Naive B cell (primary cell): ENCODE results near the gene OCIAD1. TPM values are rescaled to one million over a fixed set of nuclear protein-coding genes. Genes with fewer than 3 reads are reported as not detected.
A peak's percentile ranks its signal among the peaks of the same experiment; 100 is the strongest.

Experiments
- ATAC-seq, 2 donors: fragments of 150-1000 bp; cut with Tn5 transposase; 2 replicates each; pipeline ENCODE4 v1.10.0; 2021; ENCODE audit warnings: low read depth in 2 of 2, mild to moderate bottlenecking in 2 of 2, moderate library complexity in 2 of 2
- DNase-seq: peaks from one replicate; pipeline ENCODE4 v3.0.0; 2022
- H3K27ac Mint-ChIP-seq, 6 donors: one replicate each; pipeline ENCODE4 v1.8.0; 2020 to 2022; ENCODE audit warnings: mild to moderate bottlenecking in 6 of 6, mixed read lengths in 6 of 6, moderate library complexity in 5 of 6, inconsistent platforms in 2 of 6
- H3K27me3 Mint-ChIP-seq, 3 donors: one replicate each; pipeline ENCODE4 v1.8.0; 2021 to 2022; ENCODE audit warnings: mixed read lengths in 3 of 3, mild to moderate bottlenecking in 1 of 3
- H3K36me3 Mint-ChIP-seq, 2 donors: one replicate each; pipeline ENCODE4 v1.8.0; 2020 to 2022; ENCODE audit warnings: mixed read lengths in 2 of 2, inconsistent platforms in 1 of 2, mild to moderate bottlenecking in 1 of 2
- H3K4me1 Mint-ChIP-seq, 3 donors: one replicate each; pipeline ENCODE4 v1.8.0; 2020 to 2022; ENCODE audit warnings: mixed read lengths in 3 of 3, inconsistent platforms in 1 of 3, mild to moderate bottlenecking in 1 of 3, moderate library complexity in 1 of 3
- H3K4me3 Mint-ChIP-seq, 8 donors: one replicate each; pipeline ENCODE4 v1.8.0; 2020 to 2022; ENCODE audit warnings: mild to moderate bottlenecking in 8 of 8, mixed read lengths in 8 of 8, moderate library complexity in 8 of 8, inconsistent platforms in 2 of 8
- H3K9me3 Mint-ChIP-seq, 7 donors: one replicate each; pipeline ENCODE4 v1.8.0; 2020 to 2022; ENCODE audit warnings: mixed read lengths in 7 of 7, mild to moderate bottlenecking in 5 of 7, inconsistent platforms in 2 of 7, moderate library complexity in 1 of 7
- polyA plus RNA-seq, 6 donors: library from polyadenylated mRNA; unstranded; fragments of 300-500 nt; fragmentation: Illumina TruSeq; gene quantifications; one replicate each; pipeline ENCODE4 v1.2.3, GENCODE V29; 2021; ENCODE audit warnings: low read depth in 6 of 6

OCIAD1 gene
- polyA plus RNA-seq, 6 donors from 2014 or later, result 190 to 222 (median 202) TPM

DNA sequence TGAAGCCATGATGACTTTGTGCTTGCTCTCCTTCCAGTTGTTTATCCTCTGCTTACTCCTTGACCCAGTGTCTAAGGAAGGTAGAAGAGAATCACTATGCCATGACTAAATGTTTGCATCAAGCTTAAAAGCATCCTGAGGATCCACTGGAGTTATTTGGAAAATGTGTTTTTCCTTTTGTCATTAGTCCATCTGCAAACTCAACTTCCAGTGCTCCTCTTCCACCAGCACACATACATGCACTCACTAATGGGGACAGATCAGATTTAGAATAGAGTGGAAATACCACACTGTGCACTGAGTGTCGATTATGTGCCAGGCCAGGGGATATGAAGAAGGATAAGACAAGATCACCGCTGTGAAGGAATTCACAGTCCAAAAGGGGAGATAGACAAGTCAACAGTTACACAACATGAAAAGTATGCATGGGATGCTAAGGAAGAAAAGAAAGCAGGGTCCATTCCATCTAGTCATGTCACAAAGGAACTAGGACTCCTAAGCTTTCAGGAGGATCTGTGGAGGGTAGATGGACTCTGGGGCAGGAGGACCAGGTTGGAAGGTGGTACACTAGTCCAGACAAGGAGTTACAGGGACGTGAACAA is 73.8 kb downstream of the OCIAD1 start:
- peak overlapping the region; percentile 2 to 93 (median 38) for H3K27ac Mint-ChIP-seq
- DNase-seq (no peak), ATAC-seq (no peak)
- H3K27me3 Mint-ChIP-seq, result no peaks in the 10 kb centered on the region
- H3K36me3 Mint-ChIP-seq, result peaks cover 7 to 22% of the 10 kb centered on the region in 2 donors
- H3K9me3 Mint-ChIP-seq, result no peaks in the 10 kb centered on the region
- peaks cover 38 to 42% (median 40%) of the 10 kb centered on the region in 3 donors for H3K4me1 Mint-ChIP-seq
- H3K4me3 Mint-ChIP-seq, result peak overlapping the region; percentile 58 to 94 (median 90)

DNA sequence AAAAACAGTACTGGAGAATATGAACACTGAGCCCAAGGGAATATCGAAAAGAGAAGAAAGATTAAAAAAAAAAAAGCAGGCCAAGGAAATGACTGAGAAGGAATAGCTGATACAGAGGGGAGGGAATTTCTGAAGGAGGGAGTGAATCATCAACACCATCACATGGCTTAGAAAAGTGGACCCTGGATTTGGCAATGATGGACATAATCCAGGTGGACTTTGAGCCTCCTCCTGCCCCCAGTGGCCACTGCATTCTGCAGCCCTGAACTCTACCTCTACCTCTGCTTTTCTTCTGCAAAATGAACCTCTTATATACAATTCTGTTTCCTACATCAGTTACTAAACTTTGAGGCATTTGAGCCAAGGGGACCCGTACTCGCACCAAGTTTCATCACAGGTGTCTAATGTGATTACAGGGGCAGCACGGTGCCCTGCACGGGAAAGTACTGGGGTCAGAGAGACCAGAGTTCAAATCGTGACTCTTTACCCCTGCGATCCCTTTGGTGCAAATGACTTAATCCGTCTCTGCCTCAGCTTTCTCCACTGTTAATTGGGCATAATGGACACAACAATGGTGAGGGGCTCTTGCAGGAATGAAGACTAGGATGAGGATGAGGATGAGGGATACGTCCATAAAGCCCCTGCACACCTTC is 74.6 kb downstream of the OCIAD1 start:
- no peaks in the 10 kb centered on the region for H3K27me3 Mint-ChIP-seq

DNA sequence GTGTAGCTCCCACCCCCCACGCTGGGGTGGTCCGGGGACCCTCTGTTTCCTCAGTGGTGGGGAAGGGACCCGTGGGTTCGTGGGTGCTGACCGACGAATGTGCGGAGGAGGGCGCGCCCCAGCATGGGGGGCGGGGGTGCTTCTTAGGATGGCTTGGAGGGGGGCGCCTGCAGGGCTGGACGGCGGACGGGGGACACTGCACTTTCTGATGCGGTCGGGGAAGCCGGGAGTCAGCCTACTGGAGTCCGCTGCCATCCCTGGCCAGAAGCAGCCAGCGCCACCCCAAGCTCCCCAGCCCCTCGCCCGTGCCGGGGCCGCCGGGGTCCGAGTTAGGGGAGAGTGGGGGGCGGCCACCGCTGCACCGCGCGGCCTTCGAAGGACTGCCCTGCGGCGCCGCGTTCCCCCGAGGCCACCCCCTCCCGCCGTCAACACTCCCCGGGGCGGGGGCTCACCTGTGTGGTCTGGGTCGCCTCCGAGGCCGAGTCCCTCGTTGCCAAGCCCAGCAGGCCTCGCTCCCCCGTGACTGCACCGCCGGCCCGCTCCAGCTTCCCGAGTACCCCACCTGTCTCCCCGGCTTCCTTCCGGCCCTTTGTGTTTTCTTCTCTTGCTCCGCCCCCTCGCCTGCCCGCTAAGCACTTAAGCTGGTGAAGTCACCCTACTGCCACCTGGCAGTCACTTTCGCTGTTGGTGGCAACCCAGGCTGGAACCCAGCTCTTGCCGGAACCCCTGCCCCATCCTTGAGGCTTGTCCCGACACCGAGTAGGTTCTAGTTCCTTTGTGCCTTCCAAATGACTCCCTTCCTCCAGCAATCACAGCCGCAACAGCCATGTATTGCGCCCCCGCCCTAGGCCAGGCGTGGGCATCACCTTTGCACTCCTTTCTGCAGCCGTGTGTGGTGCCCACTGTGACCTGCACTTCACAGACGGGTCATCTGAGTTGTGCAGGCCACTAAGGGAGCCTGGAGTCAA is 75.6 kb downstream of the OCIAD1 start, which contains the start of gene OCIAD2:
TSS of gene OCIAD2 (minus strand) at position 569 of the 968 bp plus-strand sequence. CDS start 2,225 bp downstream, outside the sequence.
- H3K9me3 Mint-ChIP-seq, result no peaks in the 10 kb centered on the region
- DNase-seq (peak; percentile 81), ATAC-seq (peak; percentile 97 to 98)
- H3K4me1 Mint-ChIP-seq, result peaks cover 29 to 35% (median 31%) of the 10 kb centered on the region in 3 donors
- H3K27me3 Mint-ChIP-seq, result no peaks in the 10 kb centered on the region
- peak within 1 kb of the TSS; percentile 90 to 98 (median 95) for H3K4me3 Mint-ChIP-seq
- peaks cover 4 to 22% of the 10 kb centered on the region in 2 donors for H3K36me3 Mint-ChIP-seq
- peak within 1 kb of the TSS; percentile 79 to 97 (median 96) for H3K27ac Mint-ChIP-seq

More for the DNA sequence above, 74.6 kb downstream of the OCIAD1 start:
- ATAC-seq (no peak), DNase-seq (no peak)
- peaks cover 35 to 36% (median 35%) of the 10 kb centered on the region in 3 donors for H3K4me1 Mint-ChIP-seq
- peaks cover 4 to 22% of the 10 kb centered on the region in 2 donors for H3K36me3 Mint-ChIP-seq
- no peaks in the 10 kb centered on the region for H3K9me3 Mint-ChIP-seq
- peak overlapping the region; percentile 86 to 96 (median 90) for H3K4me3 Mint-ChIP-seq
- H3K27ac Mint-ChIP-seq, result peak overlapping the region; percentile 7 to 93 (median 90)

DNA sequence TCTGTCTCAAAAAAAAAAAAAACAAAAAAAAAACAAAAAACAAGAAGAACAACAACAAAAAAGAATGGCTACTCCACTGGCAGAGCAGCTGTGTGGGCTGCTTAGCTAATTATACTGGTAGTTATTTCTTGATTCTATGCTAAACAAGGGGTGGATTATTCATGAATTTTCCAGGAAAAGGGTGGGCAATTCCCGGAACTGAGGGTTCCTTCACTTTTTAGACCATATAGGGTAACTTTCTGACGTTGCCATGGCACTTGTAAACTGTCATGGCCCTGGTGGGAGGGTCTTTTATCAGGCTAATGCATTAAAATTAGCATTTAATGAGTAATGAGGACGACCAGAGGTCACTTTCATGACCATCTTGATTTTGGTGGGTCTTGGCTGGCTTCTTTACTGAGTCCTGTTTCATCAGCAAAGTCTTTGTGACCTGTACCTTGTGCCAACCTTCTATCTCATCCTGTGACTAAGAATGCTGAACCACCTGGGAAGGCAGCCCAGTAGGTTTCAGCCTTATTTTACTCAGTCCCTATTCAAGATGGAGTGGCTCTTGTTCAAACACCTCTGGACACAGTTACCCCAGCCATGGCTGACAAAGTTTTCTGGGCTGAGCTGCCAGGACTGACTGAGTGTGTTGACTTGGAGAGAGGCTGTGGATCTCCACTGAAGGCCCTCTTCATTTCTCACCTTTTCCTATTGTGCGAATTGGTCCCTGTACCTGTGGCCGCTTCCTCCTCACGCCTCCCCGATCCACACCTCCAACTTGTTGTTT is 77.0 kb downstream of the OCIAD1 start:
- ATAC-seq (no peak), DNase-seq (no peak)
- peak overlapping the region in 4 of 6 donors; percentile 56 to 97 (median 84) for H3K27ac Mint-ChIP-seq
- H3K27me3 Mint-ChIP-seq, result peaks cover 5 to 6% (median 6%) of the 10 kb centered on the region in 3 donors
- H3K4me1 Mint-ChIP-seq, result peaks cover 26 to 35% (median 30%) of the 10 kb centered on the region in 3 donors
- H3K36me3 Mint-ChIP-seq, result peaks cover 0 to 11% of the 10 kb centered on the region in 2 donors
- H3K4me3 Mint-ChIP-seq, result peak overlapping the region in 7 of 8 donors; percentile 12 to 94 (median 59)
- H3K9me3 Mint-ChIP-seq, result no peaks in the 10 kb centered on the region

DNA sequence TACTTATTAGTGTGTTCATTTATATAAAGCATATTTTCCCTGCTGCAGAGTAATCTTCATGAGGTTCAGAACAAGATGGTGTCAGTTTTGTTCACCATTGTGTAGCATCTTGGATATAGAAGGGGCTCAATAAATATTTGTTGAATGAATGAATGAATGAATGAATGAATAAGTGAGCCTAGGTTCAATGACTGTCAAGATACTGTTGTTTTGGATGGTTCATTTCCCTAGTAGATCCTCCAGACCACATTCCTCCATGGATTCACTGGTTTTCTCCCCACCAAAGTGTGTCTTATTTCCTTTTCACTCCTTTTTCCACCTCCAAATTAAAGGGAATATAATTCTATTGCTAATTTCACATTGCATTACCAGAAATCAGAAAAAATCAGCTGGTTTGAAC is 77.8 kb downstream of the OCIAD1 start:
- peaks cover 5 to 8% (median 6%) of the 10 kb centered on the region in 3 donors for H3K27me3 Mint-ChIP-seq
- H3K4me1 Mint-ChIP-seq, result peaks cover 26 to 35% (median 28%) of the 10 kb centered on the region in 3 donors
- peak overlapping the region in 3 of 8 donors; percentile 12 to 72 (median 71) for H3K4me3 Mint-ChIP-seq
- H3K9me3 Mint-ChIP-seq, result no peaks in the 10 kb centered on the region
- DNase-seq (no peak), ATAC-seq (no peak)
- peak overlapping the region in 3 of 6 donors; percentile 56 to 85 (median 83) for H3K27ac Mint-ChIP-seq
- peaks cover 0 to 8% of the 10 kb centered on the region in 2 donors for H3K36me3 Mint-ChIP-seq

DNA sequence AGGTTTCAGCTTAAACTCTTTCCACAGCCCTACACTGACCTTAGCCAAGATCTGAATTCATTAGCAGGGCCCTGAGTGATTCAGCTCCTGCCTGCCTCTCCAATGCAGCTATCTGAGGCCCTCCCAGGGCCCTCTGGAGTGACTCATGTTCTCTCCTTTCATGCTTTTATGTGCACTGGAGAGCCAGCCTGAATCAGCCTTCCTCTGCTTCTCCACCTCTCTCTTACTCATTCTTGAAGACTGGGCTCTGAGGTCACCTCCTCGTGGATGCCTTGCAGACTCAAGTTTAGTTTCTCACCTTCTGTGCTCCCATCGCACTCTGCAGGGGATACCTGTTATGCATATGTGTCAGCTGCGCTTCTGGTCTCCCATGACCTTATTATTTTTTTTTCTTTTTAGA is 78.8 kb downstream of the OCIAD1 start:
- ATAC-seq, result no peak
- Mint-ChIP-seq H3K27ac (no peak overlapping the region), H3K36me3 (peaks cover 0 to 8% of the 10 kb centered on the region in 2 donors), H3K4me3 (no peak overlapping the region), H3K27me3 (peaks cover 5 to 8% (median 6%) of the 10 kb centered on the region in 3 donors), H3K9me3 (no peaks in the 10 kb centered on the region), H3K4me1 (peaks cover 22 to 30% (median 25%) of the 10 kb centered on the region in 3 donors)
- DNase-seq, result no peak

DNA sequence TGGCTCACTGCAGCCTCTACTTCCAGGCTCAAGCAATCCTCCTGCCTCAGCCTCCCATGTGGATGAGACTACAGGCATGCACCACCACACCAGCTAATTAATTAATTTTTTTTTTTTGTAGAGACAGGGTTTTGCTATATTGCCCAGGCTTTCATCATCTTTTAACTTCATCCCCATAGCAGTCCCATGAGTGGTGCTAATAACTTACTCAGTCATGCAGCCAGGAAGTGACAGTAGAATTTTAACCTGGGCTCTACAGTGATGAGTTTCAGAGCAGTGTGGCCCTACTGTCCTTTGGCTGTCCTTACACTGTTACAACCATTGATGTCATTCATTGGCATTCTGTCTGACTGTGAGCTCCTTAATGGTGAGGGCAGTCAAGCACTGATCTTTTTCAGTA is 79.6 kb downstream of the OCIAD1 start:
- peaks cover 5 to 8% (median 6%) of the 10 kb centered on the region in 3 donors for H3K27me3 Mint-ChIP-seq
- H3K9me3 Mint-ChIP-seq, result no peaks in the 10 kb centered on the region
- H3K4me1 Mint-ChIP-seq, result peaks cover 14 to 22% (median 17%) of the 10 kb centered on the region in 3 donors
- no peak overlapping the region for H3K27ac Mint-ChIP-seq
- no peak overlapping the region for H3K4me3 Mint-ChIP-seq
- H3K36me3 Mint-ChIP-seq, result peaks cover 0 to 8% of the 10 kb centered on the region in 2 donors
- ATAC-seq, result no peak
- DNase-seq, result no peak

Other genes with a start within 250 kb of the OCIAD1 start
- 10 to 100 TPM; 24.4 to 49.5 (median 37.9) TPM for gene FRYL, start 50.8 kb upstream of the OCIAD1 start, polyA plus RNA-seq
- gene OCIAD2, start 75.7 kb downstream of the OCIAD1 start, polyA plus RNA-seq, result 100 to 1,000 TPM; 156 to 182 (median 166) TPM
- gene CWH43, start 155.2 kb downstream of the OCIAD1 start, polyA plus RNA-seq, result not detected